GM12878 (cell line): Measurements from ENCODE around the gene RBM26.

Experiments
- EZH2 ChIP-seq: IDR thresholded peaks from 2 replicates; pipeline ENCODE4 v1.6.1; 2012; ENCODE audit warnings: low read depth, mild to moderate bottlenecking, control low read depth, inconsistent platforms, low read length, borderline replicate concordance; ENCODE audit not compliant: control insufficient read depth
- TCF7 ChIP-seq: IDR thresholded peaks from 2 replicates; pipeline ENCODE4 v1.6.1; 2014; ENCODE audit warnings: antibody characterized with exemption, borderline replicate concordance

DNA sequence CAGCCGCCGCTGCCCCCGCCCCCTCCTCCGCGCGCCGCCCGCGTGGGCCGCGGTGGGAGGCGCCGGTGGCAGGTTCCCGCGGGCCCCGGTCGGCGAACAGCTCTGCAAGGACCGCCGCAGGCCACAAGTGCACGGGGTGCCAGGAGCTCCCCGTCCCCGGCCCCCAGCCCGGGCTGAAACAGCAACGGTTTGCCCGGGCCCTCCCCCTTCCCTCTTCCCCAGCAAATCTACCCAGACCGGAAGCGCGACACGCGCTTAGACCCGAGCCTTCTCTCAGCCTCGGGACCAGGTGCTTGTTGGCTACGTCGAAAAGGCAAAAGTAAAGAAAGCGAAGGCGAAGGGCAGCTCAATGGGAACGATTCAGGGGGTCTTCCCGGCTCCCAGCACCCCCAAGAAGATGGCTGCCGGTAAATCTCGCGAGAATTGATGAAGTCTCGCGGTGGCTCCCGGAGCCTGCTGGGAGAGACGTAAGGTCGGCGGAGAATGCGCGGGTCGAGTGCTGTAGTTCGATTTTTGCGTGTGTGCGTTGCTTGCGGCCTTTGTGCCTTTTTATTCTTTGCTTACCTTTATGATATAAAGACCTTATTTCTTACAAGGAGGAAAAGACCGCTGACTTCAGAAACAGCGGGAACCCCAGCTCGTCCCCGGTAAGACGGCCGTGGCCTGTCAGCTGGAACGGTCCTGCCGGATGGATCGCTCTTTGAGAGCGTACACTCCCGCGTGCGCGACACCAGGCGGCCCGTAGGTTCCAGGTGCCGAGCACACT, at the start of gene RBM26:
- TF ChIP-seq EZH2 (no peak), TCF7 (no peak)
